Astrocyte (in vitro differentiated cells and primary cell): ENCODE data around the gene PIK3R1. TPM values are rescaled to one million over a fixed set of nuclear protein-coding genes. Genes with fewer than 3 reads are reported as not detected.

ENCODE experiments used
- DNase-seq: peaks from one replicate; pipeline ENCODE4 v3.0.0-alpha.2; 2010; ENCODE audit warnings: low read depth
- FAIRE-seq: peaks from 2 replicates; lab custom pipeline; 2011; peaks lifted over from hg19 to GRCh38; lab: Jason Lieb, UNC
- H2AFZ ChIP-seq: 2 replicates; pipeline ENCODE4 v1.6.0; 2012; ENCODE audit warnings: low read depth, low read length, inconsistent platforms
- H3K27ac ChIP-seq: 2 replicates; pipeline ENCODE4 v1.5.1; 2011; ENCODE audit warnings: low read depth, low read length, inconsistent platforms
- H3K27me3 ChIP-seq: 2 replicates; pipeline ENCODE4 v1.6.0; 2011; ENCODE audit warnings: low read length, inconsistent platforms; ENCODE audit not compliant: insufficient read depth
- H3K36me3 ChIP-seq: 2 replicates; pipeline ENCODE4 v1.5.1; 2011; ENCODE audit warnings: low read length, inconsistent platforms; ENCODE audit not compliant: insufficient read depth
- H3K4me1 ChIP-seq: 2 replicates; pipeline ENCODE4 v1.5.1; 2011; ENCODE audit warnings: low read length, inconsistent platforms; ENCODE audit not compliant: insufficient read depth
- H3K4me2 ChIP-seq: 2 replicates; pipeline ENCODE4 v1.6.0; 2012; ENCODE audit warnings: low read length, inconsistent platforms
- H3K4me3 ChIP-seq: 2 replicates; pipeline ENCODE4 v1.5.1; 2011; ENCODE audit warnings: low read depth, mild to moderate bottlenecking, low read length, inconsistent platforms; ENCODE audit not compliant: insufficient read depth
- H3K79me2 ChIP-seq: 2 replicates; pipeline ENCODE4 v1.6.0; 2012; ENCODE audit warnings: mild to moderate bottlenecking, low read length, inconsistent platforms; ENCODE audit not compliant: insufficient read depth
- H3K9ac ChIP-seq: 2 replicates; pipeline ENCODE4 v1.6.0; 2012; ENCODE audit warnings: mild to moderate bottlenecking, low read length, inconsistent platforms
- H3K9me3 ChIP-seq: 2 replicates; pipeline ENCODE4 v1.5.1; 2012; ENCODE audit warnings: low read depth, mild to moderate bottlenecking, low read length, inconsistent platforms; ENCODE audit not compliant: insufficient read depth
- H4K20me1 ChIP-seq: 2 replicates; pipeline ENCODE4 v1.6.0; 2012; ENCODE audit warnings: low read length, inconsistent platforms; ENCODE audit not compliant: insufficient read depth
- H3K27ac Mint-ChIP-seq: one replicate; pipeline ENCODE4 v1.8.0; 2021; ENCODE audit warnings: mild to moderate bottlenecking, mixed read lengths; ENCODE audit not compliant: unreplicated experiment
- H3K27me3 Mint-ChIP-seq: one replicate; pipeline ENCODE4 v1.8.0; 2021; ENCODE audit warnings: low read depth, mixed read lengths; ENCODE audit not compliant: unreplicated experiment
- H3K36me3 Mint-ChIP-seq: one replicate; pipeline ENCODE4 v1.8.0; 2021; ENCODE audit warnings: low read depth, mixed read lengths; ENCODE audit not compliant: unreplicated experiment
- H3K4me1 Mint-ChIP-seq: one replicate; pipeline ENCODE4 v1.8.0; 2021; ENCODE audit warnings: low read depth, mixed read lengths; ENCODE audit not compliant: unreplicated experiment
- H3K4me3 Mint-ChIP-seq: one replicate; pipeline ENCODE4 v1.8.0; 2021; ENCODE audit warnings: mild to moderate bottlenecking, moderate library complexity, mixed read lengths; ENCODE audit not compliant: unreplicated experiment
- H3K9me3 Mint-ChIP-seq: one replicate; pipeline ENCODE4 v1.8.0; 2021; ENCODE audit warnings: mild to moderate bottlenecking, mixed read lengths; ENCODE audit not compliant: unreplicated experiment
- CTCF ChIP-seq: IDR thresholded peaks from 2 replicates; pipeline ENCODE4 v1.5.1; 2011; ENCODE audit warnings: low read depth, mild to moderate bottlenecking, inconsistent platforms, low read length, moderate library complexity; ENCODE audit not compliant: insufficient read depth
- EZH2 ChIP-seq: IDR thresholded peaks from 2 replicates; pipeline ENCODE4 v1.6.1; 2012; ENCODE audit warnings: mild to moderate bottlenecking, low read length, inconsistent platforms; ENCODE audit not compliant: insufficient read depth
- total RNA-seq: library from RNA; stranded (reverse); gene quantifications from 2 replicates; pipeline ENCODE4 v1.2.1, GENCODE V29; 2021

The PIK3R1 gene
- total RNA-seq, 1 donor from 2014 or later, result 25.7 TPM

GRCh38 chr5:68288707-68289134 lies 73.2 kb downstream of the PIK3R1 start:
- Mint-ChIP-seq H3K4me1 (peaks cover 31% of the 10 kb centered on the region), H3K36me3 (peaks cover 6% of the 10 kb centered on the region), H3K27me3 (no peaks in the 10 kb centered on the region), H3K4me3 (peak overlapping the region; percentile 92), H3K9me3 (no peaks in the 10 kb centered on the region), H3K27ac (peak overlapping the region; percentile 89)
- H3K4me3 ChIP-seq, result peak overlapping the region; percentile 63
- DNase-seq, result peak; percentile 20
- H3K9ac ChIP-seq, result peak overlapping the region; percentile 77
- no peaks in the 10 kb centered on the region for H3K9me3 ChIP-seq
- peak overlapping the region; percentile 95 for H3K4me2 ChIP-seq
- H2AFZ ChIP-seq, result peak overlapping the region; percentile 54
- peak overlapping the region; percentile 53 for H3K27ac ChIP-seq
- no peaks in the 10 kb centered on the region for H4K20me1 ChIP-seq
- H3K79me2 ChIP-seq, result no peaks in the 10 kb centered on the region
- no peaks in the 10 kb centered on the region for H3K27me3 ChIP-seq
- no peak for FAIRE-seq
- no peak for TF ChIP-seq CTCF
- no peak for TF ChIP-seq EZH2
- peaks cover 14% of the 10 kb centered on the region for H3K4me1 ChIP-seq
- H3K36me3 ChIP-seq, result peaks cover 3% of the 10 kb centered on the region

- no peak overlapping the region for H3K27ac ChIP-seq
- H3K9me3 ChIP-seq, result no peaks in the 10 kb centered on the region
- H3K79me2 ChIP-seq, result no peaks in the 10 kb centered on the region
- H3K9me3 Mint-ChIP-seq, result no peaks in the 10 kb centered on the region
- H3K36me3 ChIP-seq, result peaks cover 6% of the 10 kb centered on the region
- H3K4me1 ChIP-seq, result peaks cover 14% of the 10 kb centered on the region
- H3K4me1 Mint-ChIP-seq, result peaks cover 31% of the 10 kb centered on the region
- DNase-seq (no peak), FAIRE-seq (no peak)
- peaks cover 9% of the 10 kb centered on the region for H3K36me3 Mint-ChIP-seq
- H3K27me3 Mint-ChIP-seq, result no peaks in the 10 kb centered on the region
- peak overlapping the region; percentile 95 for H3K4me2 ChIP-seq
- no peak overlapping the region for H3K9ac ChIP-seq
- peak overlapping the region; percentile 89 for H3K27ac Mint-ChIP-seq
- no peak for TF ChIP-seq CTCF
- H3K4me3 Mint-ChIP-seq, result peak overlapping the region; percentile 92
- H3K4me3 ChIP-seq, result no peak overlapping the region
- no peaks in the 10 kb centered on the region for H3K27me3 ChIP-seq
- H4K20me1 ChIP-seq, result no peaks in the 10 kb centered on the region
- H2AFZ ChIP-seq, result no peak overlapping the region
Measured at GRCh38 chr5:68289498-68289897, 73.9 kb downstream of the PIK3R1 start.

GRCh38 chr5:68290260-68290674 lies 74.7 kb downstream of the PIK3R1 start:
- peaks cover 31% of the 10 kb centered on the region for H3K4me1 Mint-ChIP-seq
- no peak overlapping the region for H2AFZ ChIP-seq
- H3K36me3 ChIP-seq, result peaks cover 10% of the 10 kb centered on the region
- no peaks in the 10 kb centered on the region for H4K20me1 ChIP-seq
- no peak for FAIRE-seq
- H3K27ac ChIP-seq, result no peak overlapping the region
- H3K27me3 Mint-ChIP-seq, result no peaks in the 10 kb centered on the region
- no peak overlapping the region for H3K4me3 ChIP-seq
- DNase-seq, result peak; percentile 56
- H3K4me1 ChIP-seq, result peaks cover 14% of the 10 kb centered on the region
- no peaks in the 10 kb centered on the region for H3K9me3 ChIP-seq
- no peak overlapping the region for H3K9ac ChIP-seq
- TF ChIP-seq CTCF (no peak), EZH2 (no peak)
- peaks cover 10% of the 10 kb centered on the region for H3K36me3 Mint-ChIP-seq
- H3K27me3 ChIP-seq, result no peaks in the 10 kb centered on the region
- peak overlapping the region; percentile 92 for H3K4me3 Mint-ChIP-seq
- peak overlapping the region; percentile 95 for H3K4me2 ChIP-seq
- no peaks in the 10 kb centered on the region for H3K79me2 ChIP-seq
- H3K27ac Mint-ChIP-seq, result peak overlapping the region; percentile 89
- H3K9me3 Mint-ChIP-seq, result no peaks in the 10 kb centered on the region
